Chondrocyte (in vitro differentiated cells): ENCODE measurements around the gene NSF. TPM values are rescaled to one million over a fixed set of nuclear protein-coding genes. Genes with fewer than 3 reads are reported as not detected.
"Not testable (repeated sequence)": the region's sequence is repeated elsewhere in the genome, so short reads cannot be mapped to it uniquely, and the experiment has no call there.

Source experiments
- DNase-seq: peaks from one replicate; pipeline ENCODE4 v3.0.0; 2021; ENCODE audit warnings: mixed read lengths, low spot score
- H3K27ac Mint-ChIP-seq: one replicate; pipeline ENCODE4 v1.8.0; 2021; ENCODE audit warnings: mild to moderate bottlenecking, moderate library complexity, mixed read lengths; ENCODE audit not compliant: unreplicated experiment
- H3K27me3 Mint-ChIP-seq: 2 replicates; pipeline ENCODE4 v1.8.0; 2021; ENCODE audit warnings: low read depth, mixed read lengths
- H3K36me3 Mint-ChIP-seq: 2 replicates; pipeline ENCODE4 v1.8.0; 2021; ENCODE audit warnings: low read depth, mixed read lengths
- H3K4me1 Mint-ChIP-seq: 2 replicates; pipeline ENCODE4 v1.8.0; 2021; ENCODE audit warnings: low read depth, mild to moderate bottlenecking, mixed read lengths
- H3K4me3 Mint-ChIP-seq: one replicate; pipeline ENCODE4 v1.8.0; 2021; ENCODE audit warnings: mild to moderate bottlenecking, moderate library complexity, mixed read lengths; ENCODE audit not compliant: unreplicated experiment
- H3K9me3 Mint-ChIP-seq: 2 replicates; pipeline ENCODE4 v1.8.0; 2021; ENCODE audit warnings: low read depth, mixed read lengths
- total RNA-seq: library from RNA; stranded (reverse); gene quantifications from 3 replicates; pipeline ENCODE4 v1.2.1, GENCODE V29; 2021

The NSF gene
- total RNA-seq, 1 donor from 2014 or later, result 48.3 TPM

DNA sequence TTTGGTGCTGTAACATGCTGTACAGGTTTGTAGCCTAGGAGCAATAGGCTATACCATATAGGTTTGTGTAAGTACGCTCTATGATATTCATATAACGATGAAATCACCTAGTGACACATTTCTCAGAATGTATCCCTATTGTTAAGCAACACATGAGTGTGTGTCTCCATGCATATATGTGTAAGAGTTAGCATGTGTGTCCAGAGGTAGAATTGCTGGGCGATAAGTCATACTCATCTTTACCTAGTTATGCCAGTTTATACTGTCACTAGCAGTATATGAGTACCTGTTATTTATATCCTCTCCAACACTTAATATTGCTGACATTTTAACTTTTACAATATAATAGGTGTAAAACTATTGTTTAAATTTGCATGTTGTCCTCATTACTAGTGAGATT is 10.3 kb downstream of the NSF start:
- H3K9me3 Mint-ChIP-seq, H3K4me1 Mint-ChIP-seq, H3K4me3 Mint-ChIP-seq, H3K27ac Mint-ChIP-seq, H3K36me3 Mint-ChIP-seq, H3K27me3 Mint-ChIP-seq, DNase-seq: not testable (repeated sequence)

DNA sequence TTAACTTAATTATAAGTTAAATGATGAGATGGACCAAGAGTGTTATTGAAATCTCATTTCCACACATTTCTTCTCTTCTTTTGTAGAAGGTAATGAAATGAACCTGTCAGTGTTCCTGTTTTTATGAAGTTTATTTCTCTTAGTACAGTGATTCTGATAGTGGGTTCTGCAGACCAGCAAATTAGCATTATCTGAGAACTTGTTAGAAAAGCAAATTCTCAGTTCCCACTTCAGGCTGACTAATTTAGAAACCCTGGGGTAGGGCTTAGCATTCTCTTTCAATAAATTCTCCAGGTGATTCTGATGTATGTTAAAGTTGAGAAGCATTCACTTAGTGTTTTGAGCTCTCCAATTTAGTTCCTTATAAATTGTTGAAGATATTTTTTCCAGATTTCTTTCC is 12.7 kb downstream of the NSF start:
- not testable (repeated sequence) for H3K4me1 Mint-ChIP-seq, H3K36me3 Mint-ChIP-seq, H3K27me3 Mint-ChIP-seq, H3K9me3 Mint-ChIP-seq, H3K4me3 Mint-ChIP-seq, DNase-seq, H3K27ac Mint-ChIP-seq

GRCh38 chr17:46611304-46611703 is 20.8 kb downstream of the NSF start:
- not testable (repeated sequence) for DNase-seq, H3K27me3 Mint-ChIP-seq, H3K4me1 Mint-ChIP-seq, H3K4me3 Mint-ChIP-seq, H3K27ac Mint-ChIP-seq, H3K36me3 Mint-ChIP-seq, H3K9me3 Mint-ChIP-seq

DNA sequence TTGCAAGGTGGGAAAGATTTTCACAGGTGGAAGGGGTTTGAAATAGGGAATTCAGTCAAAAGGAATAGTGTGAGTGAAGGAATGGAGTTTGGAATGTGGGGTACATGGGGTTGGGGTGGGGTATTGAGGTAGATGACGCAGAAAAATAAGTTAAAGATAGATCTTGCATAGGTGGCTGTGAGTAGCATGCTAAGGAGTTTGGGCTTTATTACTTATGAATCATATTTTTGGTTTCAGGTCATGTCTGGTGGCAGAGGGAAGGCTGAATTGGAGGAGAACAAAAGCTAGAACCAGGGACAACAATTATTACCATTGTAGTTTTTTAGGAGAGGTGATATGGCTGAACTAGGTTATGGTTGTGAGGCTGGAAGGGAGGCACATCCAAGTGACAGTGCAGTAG is 23.4 kb downstream of the NSF start:
- not testable (repeated sequence) for H3K27ac Mint-ChIP-seq, H3K4me1 Mint-ChIP-seq, DNase-seq, H3K27me3 Mint-ChIP-seq, H3K36me3 Mint-ChIP-seq, H3K4me3 Mint-ChIP-seq, H3K9me3 Mint-ChIP-seq

- not testable (repeated sequence) for H3K27ac Mint-ChIP-seq, H3K4me3 Mint-ChIP-seq, H3K4me1 Mint-ChIP-seq, DNase-seq, H3K9me3 Mint-ChIP-seq, H3K27me3 Mint-ChIP-seq, H3K36me3 Mint-ChIP-seq
These were observed 26.7 kb downstream of the NSF start for GRCh38 chr17:46617121-46617520.

GRCh38 chr17:46618975-46619374 is 28.5 kb downstream of the NSF start:
- H3K36me3 Mint-ChIP-seq, H3K27me3 Mint-ChIP-seq, H3K27ac Mint-ChIP-seq, H3K4me1 Mint-ChIP-seq, H3K9me3 Mint-ChIP-seq, H3K4me3 Mint-ChIP-seq, DNase-seq: not testable (repeated sequence)

- H3K4me3 Mint-ChIP-seq, DNase-seq, H3K36me3 Mint-ChIP-seq, H3K4me1 Mint-ChIP-seq, H3K9me3 Mint-ChIP-seq, H3K27ac Mint-ChIP-seq, H3K27me3 Mint-ChIP-seq: not testable (repeated sequence)
These were observed 33.3 kb downstream of the NSF start for GRCh38 chr17:46623790-46624189.

DNA sequence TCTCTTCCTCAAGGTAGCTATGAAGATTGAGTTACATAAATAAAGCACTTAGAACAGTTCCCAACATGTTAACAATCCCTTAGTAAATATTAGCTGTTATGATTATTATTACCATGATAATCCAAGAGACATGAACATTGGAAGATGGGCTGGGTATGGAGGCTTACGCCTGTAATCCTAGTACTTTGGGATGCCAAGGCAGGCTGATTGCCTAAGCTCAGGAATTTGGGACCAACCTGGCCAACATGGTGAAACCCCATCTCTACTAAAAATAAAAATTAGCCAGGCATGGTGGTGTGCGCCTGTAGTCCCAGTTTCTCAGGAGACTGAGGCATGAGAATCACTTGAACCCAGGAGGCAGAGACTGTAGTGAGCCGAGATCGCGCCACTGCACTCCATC is 34.3 kb downstream of the NSF start:
- H3K4me3 Mint-ChIP-seq, H3K4me1 Mint-ChIP-seq, H3K27me3 Mint-ChIP-seq, DNase-seq, H3K36me3 Mint-ChIP-seq, H3K9me3 Mint-ChIP-seq, H3K27ac Mint-ChIP-seq: not testable (repeated sequence)

GRCh38 chr17:46627452-46627851 is 37.0 kb downstream of the NSF start:
- H3K4me3 Mint-ChIP-seq, H3K9me3 Mint-ChIP-seq, H3K36me3 Mint-ChIP-seq, H3K4me1 Mint-ChIP-seq, H3K27me3 Mint-ChIP-seq, DNase-seq, H3K27ac Mint-ChIP-seq: not testable (repeated sequence)

GRCh38 chr17:46628753-46629436 is 38.4 kb downstream of the NSF start:
- not testable (repeated sequence) for H3K4me1 Mint-ChIP-seq, DNase-seq, H3K27me3 Mint-ChIP-seq, H3K36me3 Mint-ChIP-seq, H3K9me3 Mint-ChIP-seq, H3K4me3 Mint-ChIP-seq, H3K27ac Mint-ChIP-seq

- DNase-seq, H3K4me1 Mint-ChIP-seq, H3K36me3 Mint-ChIP-seq, H3K4me3 Mint-ChIP-seq, H3K27me3 Mint-ChIP-seq, H3K27ac Mint-ChIP-seq, H3K9me3 Mint-ChIP-seq: not testable (repeated sequence)
These were observed 41.7 kb downstream of the NSF start for GRCh38 chr17:46632146-46632545.

GRCh38 chr17:46634844-46635243 is 44.4 kb downstream of the NSF start:
- H3K27me3 Mint-ChIP-seq, H3K4me1 Mint-ChIP-seq, H3K36me3 Mint-ChIP-seq: not testable (repeated sequence)

More at GRCh38 chr17:46634844-46635243, 44.4 kb downstream of the NSF start:
- H3K27ac Mint-ChIP-seq, DNase-seq, H3K9me3 Mint-ChIP-seq, H3K4me3 Mint-ChIP-seq: not testable (repeated sequence)
